Measurements from ENCODE around the gene ENTPD1.
"Not testable (repeated sequence)": the region's sequence is repeated elsewhere in the genome, so short reads cannot be mapped to it uniquely, and the experiment has no call there.

Gene ENTPD1

GRCh38 chr10:95756041-95756761 lies at the start of gene ENTPD1:
Gene ENTPD1, plus strand, starts transcription at chr10:95756163. Its CDS starts 77 bp downstream, at chr10:95756240.
- no peak for DNase-seq (ENCODE audit: low read depth in 3 of 3)

- DNase-seq (ENCODE audit: low read depth in 3 of 3) = no peak
These were observed 49.4 kb upstream of the ENTPD1 start for GRCh38 chr10:95706573-95706972.

- no peak for DNase-seq (ENCODE audit: low read depth in 3 of 3)
These were observed 49.0 kb upstream of the ENTPD1 start for GRCh38 chr10:95706990-95707389.

- DNase-seq (ENCODE audit: low read depth in 3 of 3) = no peak
These were observed 44.5 kb upstream of the ENTPD1 start for GRCh38 chr10:95711492-95711891.

GRCh38 chr10:95716466-95716865 lies 39.5 kb upstream of the ENTPD1 start:
- no peak for DNase-seq (ENCODE audit: low read depth in 3 of 3)

- DNase-seq (ENCODE audit: low read depth in 3 of 3) = no peak
These were observed 39.1 kb upstream of the ENTPD1 start for GRCh38 chr10:95716866-95717265.

GRCh38 chr10:95720745-95721144 lies 35.2 kb upstream of the ENTPD1 start:
- not testable (repeated sequence) for DNase-seq (ENCODE audit: low read depth in 3 of 3)

GRCh38 chr10:95722496-95722895 lies 33.5 kb upstream of the ENTPD1 start:
- DNase-seq (ENCODE audit: low read depth in 3 of 3) = not testable (repeated sequence)

- no peak for DNase-seq (ENCODE audit: low read depth in 3 of 3)
These were observed 27.4 kb upstream of the ENTPD1 start for GRCh38 chr10:95728526-95728925.

GRCh38 chr10:95729323-95730055 lies 26.5 kb upstream of the ENTPD1 start:
- DNase-seq (ENCODE audit: low read depth in 3 of 3) = no peak

- no peak for DNase-seq (ENCODE audit: low read depth in 3 of 3)
These were observed 25.7 kb upstream of the ENTPD1 start for GRCh38 chr10:95730233-95730632.

GRCh38 chr10:95732907-95733306 lies 23.1 kb upstream of the ENTPD1 start:
- DNase-seq (ENCODE audit: low read depth in 3 of 3) = not testable (repeated sequence)

GRCh38 chr10:95739056-95739455 lies 16.9 kb upstream of the ENTPD1 start:
- no peak for DNase-seq (ENCODE audit: low read depth in 3 of 3)

GRCh38 chr10:95741807-95742467 lies 14.0 kb upstream of the ENTPD1 start:
- DNase-seq (ENCODE audit: low read depth in 3 of 3) = no peak

- DNase-seq (ENCODE audit: low read depth in 3 of 3) = no peak
These were observed 13.5 kb upstream of the ENTPD1 start for GRCh38 chr10:95742485-95742884.

- DNase-seq (ENCODE audit: low read depth in 3 of 3) = no peak
These were observed 12.9 kb upstream of the ENTPD1 start for GRCh38 chr10:95742962-95743535.

- DNase-seq (ENCODE audit: low read depth in 3 of 3) = no peak
These were observed 10.5 kb upstream of the ENTPD1 start for GRCh38 chr10:95745501-95745900.

- DNase-seq (ENCODE audit: low read depth in 3 of 3) = no peak
These were observed 7.6 kb upstream of the ENTPD1 start for GRCh38 chr10:95748349-95748748.

- DNase-seq (ENCODE audit: low read depth in 3 of 3) = no peak
These were observed 405 bp upstream of the ENTPD1 start for GRCh38 chr10:95755511-95756004.

- no peak for DNase-seq (ENCODE audit: low read depth in 3 of 3)
These were observed 1.1 kb downstream of the ENTPD1 start for GRCh38 chr10:95756809-95757684.

GRCh38 chr10:95758351-95759025 lies 2.5 kb downstream of the ENTPD1 start:
- DNase-seq (ENCODE audit: low read depth in 3 of 3) = no peak

Data from stimulated activated CD4-positive, alpha-beta T cell treated with anti-CD3 and anti-CD28 coated beads, TNF-alpha, amount 100 ng/mL, for 24 hours (primary cell).